Mesodermal cell (in vitro differentiated cells): Measurements from ENCODE around the gene ASTN2.

Experiments used
- H3K27ac ChIP-seq: 2 replicates; pipeline ENCODE4 v1.7.0; 2013; ENCODE audit warnings: mild to moderate bottlenecking, low read depth, low read length, moderate library complexity; ENCODE audit not compliant: severe bottlenecking
- H3K36me3 ChIP-seq: 2 replicates; pipeline ENCODE4 v1.7.1; 2013; ENCODE audit warnings: mild to moderate bottlenecking, low read length, moderate library complexity; ENCODE audit not compliant: control insufficient read depth, insufficient read depth
- H3K4me1 ChIP-seq: one replicate; pipeline ENCODE4 v1.7.1; 2013; ENCODE audit warnings: mild to moderate bottlenecking, low read length; ENCODE audit not compliant: insufficient read depth, control insufficient read depth, poor library complexity, severe bottlenecking
- H3K4me3 ChIP-seq: 2 replicates; pipeline ENCODE4 v1.7.0; 2013; ENCODE audit warnings: low read length, control low read depth, mild to moderate bottlenecking; ENCODE audit not compliant: insufficient read depth, poor library complexity, severe bottlenecking; ENCODE audit errors: extremely low read depth
- H3K9me3 ChIP-seq: 2 replicates; pipeline ENCODE4 v1.7.1; 2013; ENCODE audit warnings: mild to moderate bottlenecking, low read length, moderate library complexity; ENCODE audit not compliant: control insufficient read depth
- WGBS, 2 experiments: methylation state at CpG; one replicate each; pipeline ENCODE4 v1.1.5; 2013; ENCODE audit warnings: missing lambda C conversion rate in 2 of 2; ENCODE audit not compliant: insufficient coverage in 2 of 2; 5-methylcytosine and 5-hydroxymethylcytosine counted together

ASTN2 gene

DNA sequence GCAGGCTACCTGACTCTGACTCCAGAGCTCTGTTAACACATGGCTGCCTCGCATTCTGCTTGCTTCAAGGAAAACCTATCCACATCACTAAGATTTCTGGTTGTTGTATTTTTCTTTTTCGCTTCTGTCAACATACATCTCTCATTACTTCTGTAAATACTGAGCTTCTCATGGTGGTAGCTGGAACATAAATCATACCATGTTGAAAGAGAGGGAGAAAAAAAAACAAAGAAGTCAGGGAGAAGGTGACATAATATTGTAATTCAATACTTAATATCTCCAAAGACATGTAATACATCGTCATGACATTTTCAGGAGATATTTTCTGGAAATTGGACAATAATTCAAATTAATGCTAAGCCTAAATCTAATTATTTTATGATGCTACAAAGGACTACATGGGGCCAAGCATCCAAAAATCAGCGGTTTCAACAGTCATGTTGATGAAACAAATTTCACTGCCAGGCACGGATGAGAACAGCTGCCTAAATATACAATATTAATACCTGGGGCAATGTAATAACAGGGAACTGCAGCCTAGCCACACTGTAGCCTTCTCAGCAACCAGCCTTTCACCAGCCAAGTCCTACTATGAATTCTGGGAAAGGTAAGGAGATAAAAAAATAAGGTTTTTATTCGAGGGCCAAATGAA is 395.8 kb downstream of the ASTN2 start:
- no peak overlapping the region for H3K27ac ChIP-seq
- no peak overlapping the region for H3K4me3 ChIP-seq
- 75 to 100% methylated on average over 1 to 2 of the region's 6 CpGs for WGBS, 2 experiments
- H3K36me3 ChIP-seq = no peaks in the 10 kb centered on the region
- no peaks in the 10 kb centered on the region for H3K4me1 ChIP-seq
- no peaks in the 10 kb centered on the region for H3K9me3 ChIP-seq

DNA sequence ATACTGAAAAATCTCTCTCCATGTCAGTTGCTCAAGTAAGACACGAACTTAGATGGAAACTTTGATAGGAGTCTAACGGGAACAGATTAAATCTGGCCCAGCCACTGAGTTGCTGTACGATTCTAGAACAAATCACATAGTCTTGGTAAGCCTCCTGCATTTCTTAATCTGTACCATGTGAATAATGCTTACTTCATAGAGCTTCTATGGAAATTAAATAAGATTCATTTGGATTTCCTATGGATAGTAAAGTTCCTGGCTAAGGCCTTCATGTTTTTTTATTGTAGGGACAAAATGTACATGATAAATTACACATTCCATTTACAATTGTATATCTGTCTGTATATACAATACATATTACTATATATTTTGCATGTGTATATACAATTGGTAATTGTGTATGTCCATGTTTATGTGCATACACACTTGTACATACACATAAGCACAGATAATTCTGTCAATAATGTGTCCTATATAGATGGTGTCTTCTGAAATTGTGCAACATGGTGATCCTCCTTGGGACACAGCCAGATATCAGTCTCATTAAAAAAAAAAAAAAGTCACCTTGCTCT is 397.4 kb downstream of the ASTN2 start:
- no peaks in the 10 kb centered on the region for H3K36me3 ChIP-seq
- no peaks in the 10 kb centered on the region for H3K9me3 ChIP-seq
- 50 to 54% methylated on average over 2 to 3 of the region's 3 CpGs for WGBS, 2 experiments
- no peak overlapping the region for H3K4me3 ChIP-seq
- H3K4me1 ChIP-seq = no peaks in the 10 kb centered on the region
- H3K27ac ChIP-seq = no peak overlapping the region

DNA sequence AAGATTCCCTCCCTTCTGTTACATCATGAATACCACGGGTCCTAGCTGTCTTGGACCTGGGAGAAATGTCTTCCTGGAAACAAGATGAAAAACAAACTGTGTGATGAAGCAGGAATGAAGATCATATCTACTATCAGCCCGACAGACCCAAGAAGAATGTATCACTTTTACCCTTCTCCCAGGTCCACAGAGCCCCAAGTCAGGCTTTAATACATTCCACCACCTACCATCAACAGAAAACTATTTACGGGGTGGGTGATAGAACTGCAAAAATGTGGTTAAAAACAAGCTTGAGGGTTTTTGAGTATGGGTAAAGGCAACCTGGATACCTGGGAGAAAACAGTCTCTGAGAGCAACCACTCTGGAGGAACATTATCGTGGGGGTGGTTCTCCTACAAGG is 400.8 kb downstream of the ASTN2 start:
- H3K9me3 ChIP-seq = no peaks in the 10 kb centered on the region

DNA sequence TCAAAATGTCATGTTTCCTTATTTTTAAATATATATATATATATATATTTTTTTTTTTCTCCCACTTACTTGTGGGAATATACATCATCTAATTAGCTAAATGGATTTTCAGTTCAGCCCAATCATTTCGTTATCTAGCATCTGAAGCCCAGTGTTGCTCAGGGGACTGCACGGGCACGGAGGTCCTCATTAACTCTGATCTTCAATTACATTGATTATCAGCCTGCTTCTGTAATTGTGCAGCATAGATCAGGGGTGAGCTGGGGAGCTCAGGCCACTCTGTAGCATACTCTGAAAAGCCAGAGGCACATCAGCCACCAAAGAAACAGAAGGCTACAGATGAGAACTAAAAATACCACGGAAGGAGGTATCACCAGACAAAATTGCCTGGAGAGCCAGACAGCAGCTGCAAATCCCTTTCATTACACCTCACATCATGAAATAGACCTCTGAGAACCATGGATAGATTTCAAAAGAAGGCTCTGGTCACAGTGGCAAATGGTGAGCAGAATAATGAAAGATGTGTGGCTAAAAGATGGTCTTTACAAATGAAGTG is 401.3 kb downstream of the ASTN2 start:
- no CpG with 5 or more reads among the region's 4 CpGs for WGBS, 2 experiments
- Histone ChIP-seq H3K4me1 (no peaks in the 10 kb centered on the region), H3K27ac (no peak overlapping the region), H3K4me3 (no peak overlapping the region), H3K9me3 (no peaks in the 10 kb centered on the region), H3K36me3 (no peaks in the 10 kb centered on the region)

More for the DNA sequence above, 400.8 kb downstream of the ASTN2 start:
- Histone ChIP-seq H3K36me3 (no peaks in the 10 kb centered on the region), H3K4me1 (no peaks in the 10 kb centered on the region), H3K27ac (no peak overlapping the region), H3K4me3 (no peak overlapping the region)
- WGBS, 2 experiments = 100% methylated on average over 1 of the region's 4 CpGs

DNA sequence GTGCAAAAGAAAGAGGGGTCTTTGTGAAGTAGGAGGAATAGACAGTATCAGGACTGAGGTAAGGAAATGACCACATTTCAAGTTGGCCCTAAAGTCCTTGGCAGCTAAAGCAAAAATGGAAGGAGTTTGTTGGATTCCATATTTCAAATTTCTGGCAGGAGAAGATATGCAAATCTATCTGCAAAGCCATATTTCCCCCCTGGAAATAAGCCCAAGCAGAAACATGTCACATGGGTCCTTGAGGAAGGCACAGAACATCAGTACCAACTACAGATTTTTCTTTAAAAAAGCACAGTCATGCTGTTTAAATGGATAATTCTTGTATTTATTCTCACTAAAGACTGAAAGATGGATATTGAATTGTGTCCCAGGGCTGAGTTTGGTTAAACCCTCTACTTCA is 404.8 kb downstream of the ASTN2 start:
- H3K36me3 ChIP-seq = no peaks in the 10 kb centered on the region
- H3K9me3 ChIP-seq = no peaks in the 10 kb centered on the region
- no peak overlapping the region for H3K4me3 ChIP-seq
- H3K4me1 ChIP-seq = no peaks in the 10 kb centered on the region
- H3K27ac ChIP-seq = no peak overlapping the region

DNA sequence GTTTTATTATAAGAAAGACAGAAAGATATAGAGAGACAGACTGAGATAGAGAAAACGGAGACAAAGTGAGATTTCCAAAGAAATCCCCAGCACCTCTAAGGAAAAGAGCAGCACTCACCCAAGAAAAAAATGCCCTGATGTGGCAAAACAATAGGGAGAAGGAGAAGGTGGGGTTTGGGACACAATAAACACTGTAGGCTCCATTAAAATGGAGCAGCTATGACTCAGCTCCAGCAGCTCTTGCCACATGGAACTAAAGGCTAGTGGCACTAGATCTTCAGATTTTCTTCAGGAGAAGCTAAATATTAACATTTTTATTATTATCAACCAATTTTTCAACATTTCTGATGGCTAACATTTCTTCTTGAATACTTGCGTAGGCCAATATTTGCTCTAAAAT is 406.0 kb downstream of the ASTN2 start:
- Histone ChIP-seq H3K4me1 (no peaks in the 10 kb centered on the region), H3K27ac (no peak overlapping the region), H3K9me3 (no peaks in the 10 kb centered on the region), H3K4me3 (no peak overlapping the region), H3K36me3 (no peaks in the 10 kb centered on the region)
- WGBS, 2 experiments = no CpG with 5 or more reads among the region's 2 CpGs

DNA sequence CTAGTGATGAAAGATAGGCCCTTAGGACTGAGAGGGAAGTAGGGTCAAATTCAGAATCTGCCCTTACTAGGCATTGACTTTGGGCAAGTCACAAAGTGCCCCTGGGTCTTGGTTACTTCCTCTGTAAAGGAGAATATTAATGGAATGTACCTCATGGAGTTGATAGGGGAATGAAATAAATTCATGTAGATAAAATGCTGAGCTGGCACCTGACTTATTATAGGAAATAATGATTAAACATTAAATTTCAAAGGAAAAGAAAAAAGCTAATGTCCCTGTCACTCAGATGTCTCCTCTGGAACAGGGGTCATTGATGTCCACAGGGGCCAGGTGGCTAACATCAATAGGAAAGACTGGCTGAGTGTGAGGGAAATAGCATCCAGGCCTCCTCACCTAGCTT is 406.4 kb downstream of the ASTN2 start:
- Histone ChIP-seq H3K27ac (no peak overlapping the region), H3K36me3 (no peaks in the 10 kb centered on the region), H3K9me3 (no peaks in the 10 kb centered on the region), H3K4me1 (no peaks in the 10 kb centered on the region), H3K4me3 (no peak overlapping the region)

DNA sequence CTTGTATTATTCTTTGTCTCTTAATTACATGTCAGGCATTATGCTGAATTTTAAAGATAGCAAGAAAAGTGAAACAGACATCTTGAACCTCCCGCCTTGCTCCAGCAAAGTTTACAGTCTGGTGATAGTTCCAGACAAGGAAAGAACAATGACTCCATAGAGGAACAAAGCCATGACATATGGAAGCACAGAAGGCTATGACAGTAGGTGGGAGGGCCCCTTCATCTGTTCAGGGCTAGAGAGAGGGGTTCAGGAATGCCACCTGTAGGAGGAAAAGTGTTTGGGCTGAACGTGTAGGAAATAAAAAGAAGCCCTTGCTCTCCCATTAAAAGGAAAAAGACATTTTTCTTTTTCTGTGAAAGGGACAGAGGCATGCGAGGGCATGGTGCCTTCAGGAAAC is 412.2 kb downstream of the ASTN2 start:
- WGBS, 2 experiments = 83 to 90% methylated on average over 1 to 3 of the region's 3 CpGs
- no peaks in the 10 kb centered on the region for H3K4me1 ChIP-seq
- H3K27ac ChIP-seq = no peak overlapping the region
- no peaks in the 10 kb centered on the region for H3K9me3 ChIP-seq
- H3K4me3 ChIP-seq = no peak overlapping the region
- no peaks in the 10 kb centered on the region for H3K36me3 ChIP-seq

DNA sequence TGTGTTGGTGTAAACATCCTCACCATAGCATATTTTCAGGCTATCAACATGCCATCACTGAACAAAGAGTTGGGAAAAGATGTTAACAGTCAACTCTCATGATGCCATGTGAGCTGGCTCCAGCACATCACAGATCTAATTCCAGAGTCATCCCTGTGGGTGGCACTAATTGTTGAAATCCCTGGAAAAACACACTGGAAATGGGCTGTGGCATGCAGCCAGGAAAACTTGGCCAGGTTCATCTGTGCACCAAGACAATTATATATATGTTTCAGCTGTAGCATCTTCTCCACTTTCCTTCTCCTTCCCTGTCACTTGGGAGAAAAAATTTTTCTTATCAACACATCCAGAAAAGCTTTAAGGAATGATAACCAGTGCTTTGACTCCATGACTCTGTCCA is 414.0 kb downstream of the ASTN2 start:
- Histone ChIP-seq H3K4me1 (no peaks in the 10 kb centered on the region), H3K27ac (no peak overlapping the region), H3K4me3 (no peak overlapping the region), H3K36me3 (no peaks in the 10 kb centered on the region), H3K9me3 (no peaks in the 10 kb centered on the region)

DNA sequence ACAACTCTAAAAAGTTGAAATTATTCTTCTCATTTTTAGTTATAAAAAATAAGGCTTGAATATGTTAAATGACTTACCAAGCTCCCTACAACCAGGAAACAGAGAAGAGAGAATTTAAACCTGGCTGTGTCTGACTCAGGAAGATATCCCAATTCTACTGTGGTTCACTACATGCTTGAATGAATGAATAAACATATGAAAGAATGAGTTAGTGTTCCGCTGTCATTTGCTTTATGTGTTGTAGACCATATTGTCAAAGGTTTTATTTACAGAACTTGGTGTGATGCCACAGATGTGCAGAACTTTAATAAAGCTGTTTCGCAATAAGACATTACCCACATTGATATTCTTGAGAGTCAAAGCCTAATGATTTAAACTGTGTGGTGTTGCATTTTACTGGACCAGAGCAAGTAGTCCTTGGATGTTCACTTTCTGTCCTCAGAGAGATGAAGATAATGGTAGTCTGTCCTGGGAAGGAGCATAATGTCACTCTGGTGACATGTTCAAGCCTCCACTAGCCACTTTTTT is 414.6 kb downstream of the ASTN2 start:
- Histone ChIP-seq H3K4me1 (no peaks in the 10 kb centered on the region), H3K27ac (no peak overlapping the region), H3K36me3 (no peaks in the 10 kb centered on the region), H3K9me3 (no peaks in the 10 kb centered on the region), H3K4me3 (no peak overlapping the region)
- 83% methylated on average over 1 of the region's 2 CpGs; no CpG with 5 or more reads in 1 of the 2 experiments for WGBS, 2 experiments

DNA sequence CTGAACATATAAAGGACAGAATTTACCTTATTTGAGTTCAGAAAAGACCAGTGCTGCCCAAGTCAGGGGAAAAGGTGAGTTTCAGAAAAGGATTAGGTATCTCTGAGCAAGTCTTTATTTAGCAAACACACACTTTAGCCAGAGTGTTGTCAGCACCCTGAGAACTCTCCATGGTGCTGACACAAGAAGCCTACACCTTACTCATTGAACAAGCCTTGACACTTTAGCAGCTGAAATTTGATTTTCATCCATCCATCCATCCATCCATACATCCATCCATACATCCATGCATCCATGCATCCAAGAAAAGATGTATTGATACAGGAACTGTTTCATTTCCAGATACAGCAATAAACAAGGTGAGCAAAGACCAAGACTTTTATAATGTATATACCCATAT is 416.6 kb downstream of the ASTN2 start:
- Histone ChIP-seq H3K4me3 (no peak overlapping the region), H3K4me1 (no peaks in the 10 kb centered on the region), H3K9me3 (no peaks in the 10 kb centered on the region), H3K36me3 (no peaks in the 10 kb centered on the region), H3K27ac (no peak overlapping the region)
